ENCODE data around the gene HOXB3.

HOXB3 gene

GRCh38 chr17:48556576-48557401 is 33.3 kb downstream of the HOXB3 start:
- no peak for DNase-seq (ENCODE audit: low read depth)

- DNase-seq (ENCODE audit: low read depth): no peak
Measured at GRCh38 chr17:48556229-48556575, 33.8 kb downstream of the HOXB3 start.

GRCh38 chr17:48555258-48556228 is 34.5 kb downstream of the HOXB3 start:
- no peak for DNase-seq (ENCODE audit: low read depth)

GRCh38 chr17:48554412-48555257 is 35.4 kb downstream of the HOXB3 start:
- DNase-seq (ENCODE audit: low read depth): no peak

- no peak for DNase-seq (ENCODE audit: low read depth)
Measured at GRCh38 chr17:48553826-48554225, 36.2 kb downstream of the HOXB3 start.

- DNase-seq (ENCODE audit: low read depth): no peak
Measured at GRCh38 chr17:48553190-48553547, 36.9 kb downstream of the HOXB3 start.

- DNase-seq (ENCODE audit: low read depth): no peak
Measured at GRCh38 chr17:48552466-48553189, 37.4 kb downstream of the HOXB3 start.

- no peak for DNase-seq (ENCODE audit: low read depth)
Measured at GRCh38 chr17:48551596-48552465, 38.2 kb downstream of the HOXB3 start.

GRCh38 chr17:48551214-48551555 is 38.9 kb downstream of the HOXB3 start:
- no peak for DNase-seq (ENCODE audit: low read depth)

- DNase-seq (ENCODE audit: low read depth): no peak
Measured at GRCh38 chr17:48550502-48551213, 39.4 kb downstream of the HOXB3 start.

GRCh38 chr17:48549914-48550501 is 40.0 kb downstream of the HOXB3 start:
- DNase-seq (ENCODE audit: low read depth): no peak

GRCh38 chr17:48549281-48549630 is 40.8 kb downstream of the HOXB3 start:
- no peak for DNase-seq (ENCODE audit: low read depth)

- DNase-seq (ENCODE audit: low read depth): no peak
Measured at GRCh38 chr17:48548523-48549280, 41.3 kb downstream of the HOXB3 start.

- no peak for DNase-seq (ENCODE audit: low read depth)
Measured at GRCh38 chr17:48547808-48548522, 42.1 kb downstream of the HOXB3 start.

- DNase-seq (ENCODE audit: low read depth): no peak
Measured at GRCh38 chr17:48546924-48547807, 42.9 kb downstream of the HOXB3 start.

GRCh38 chr17:48546137-48546923 is 43.7 kb downstream of the HOXB3 start:
- no peak for DNase-seq (ENCODE audit: low read depth)
